ENCODE data around the gene LAPTM4A.

- no peak for TF ChIP-seq CTCF (IDR thresholded peaks at IDR 0.05)
- TF ChIP-seq REST (IDR thresholded peaks at IDR 0.05; ENCODE audit: insufficient read depth in 1 of 2, low read depth in 2 of 2, low read length in 1 of 2), result no peak
- no peak for TF ChIP-seq SIN3A (IDR thresholded peaks at IDR 0.05; ENCODE audit: borderline replicate concordance, insufficient read depth, low read depth, low read length)
These were observed 40.0 kb downstream of the LAPTM4A start for GRCh38 chr2:20011276-20012031.
